ENCODE data around the gene APOL2.

GRCh38 chr22:36256478-36256877, 17.2 kb upstream of the APOL2 start:
- TF ChIP-seq CTCF (IDR thresholded peaks at IDR 0.05; ENCODE audit: poor library complexity, severe bottlenecking) = no peak
- no peak for TF ChIP-seq POLR2AphosphoS5 (IDR thresholded peaks at IDR 0.05)
- TF ChIP-seq TAF1 (IDR thresholded peaks at IDR 0.05; ENCODE audit: low read depth) = no peak
- no peak for TF ChIP-seq SMC3 (conservative IDR thresholded peaks at IDR 0.05; ENCODE audit: poor library complexity)
